ENCODE results near the gene ETV1.
A peak's percentile ranks its signal among the peaks of the same experiment; 100 is the strongest.

Gene ETV1

GRCh38 chr7:13989126-13989948 is at the start of gene ETV1:
TSS of gene ETV1 (minus strand) at chr7:13989666. CDS start at chr7:13989052, 614 bp downstream.
- Histone ChIP-seq H4K20me1 (ENCODE audit: insufficient read depth) (no peaks in the 10 kb centered on the region), H2AFZ (ENCODE audit: low read depth) (peak within 1 kb of the TSS; percentile 95), H3K4me2 (peak within 1 kb of the TSS; percentile 83), H3K9ac (peak within 1 kb of the TSS; percentile 66), H3K36me3 (ENCODE audit: insufficient read depth) (no peaks in the 10 kb centered on the region), H3K79me2 (ENCODE audit: insufficient read depth, low read depth) (no peaks in the 10 kb centered on the region), H3K4me1 (ENCODE audit: low read depth, poor library complexity, severe bottlenecking) (peaks cover 21% of the 10 kb centered on the region), H3K4me3 (IDR thresholded peaks at IDR 0.05; ENCODE audit: insufficient read depth, low read depth, low read length) (no peak within 1 kb of the TSS), H3K27ac (peak within 1 kb of the TSS; percentile 79), H3K27me3 (ENCODE audit: insufficient read depth, low read depth) (no peaks in the 10 kb centered on the region)
- TF ChIP-seq CTCF (conservative IDR thresholded peaks at IDR 0.05; ENCODE audit: low read depth, low read length), result no peak

GRCh38 chr7:14024406-14024805 is 34.9 kb upstream of the ETV1 start:
- Histone ChIP-seq H3K4me2 (no peak overlapping the region), H3K4me1 (ENCODE audit: low read depth, poor library complexity, severe bottlenecking) (no peaks in the 10 kb centered on the region), H3K36me3 (ENCODE audit: insufficient read depth) (no peaks in the 10 kb centered on the region), H3K9ac (no peak overlapping the region), H3K27me3 (ENCODE audit: insufficient read depth, low read depth) (no peaks in the 10 kb centered on the region), H3K79me2 (ENCODE audit: insufficient read depth, low read depth) (no peaks in the 10 kb centered on the region), H4K20me1 (ENCODE audit: insufficient read depth) (no peaks in the 10 kb centered on the region), H2AFZ (ENCODE audit: low read depth) (no peak overlapping the region), H3K4me3 (IDR thresholded peaks at IDR 0.05; ENCODE audit: insufficient read depth, low read depth, low read length) (no peak overlapping the region), H3K27ac (no peak overlapping the region)
- TF ChIP-seq CTCF (conservative IDR thresholded peaks at IDR 0.05; ENCODE audit: low read depth, low read length), result no peak

GRCh38 chr7:14023838-14024237 is 34.4 kb upstream of the ETV1 start:
- no peak overlapping the region for H3K4me2 ChIP-seq
- H3K27me3 ChIP-seq (ENCODE audit: insufficient read depth, low read depth), result no peaks in the 10 kb centered on the region
- no peak overlapping the region for H2AFZ ChIP-seq (ENCODE audit: low read depth)
- H3K79me2 ChIP-seq (ENCODE audit: insufficient read depth, low read depth), result no peaks in the 10 kb centered on the region
- H3K9ac ChIP-seq, result no peak overlapping the region
- no peaks in the 10 kb centered on the region for H3K36me3 ChIP-seq (ENCODE audit: insufficient read depth)
- no peak overlapping the region for H3K4me3 ChIP-seq (IDR thresholded peaks at IDR 0.05; ENCODE audit: insufficient read depth, low read depth, low read length)
- no peaks in the 10 kb centered on the region for H4K20me1 ChIP-seq (ENCODE audit: insufficient read depth)
- H3K4me1 ChIP-seq (ENCODE audit: low read depth, poor library complexity, severe bottlenecking), result no peaks in the 10 kb centered on the region
- H3K27ac ChIP-seq, result no peak overlapping the region
- TF ChIP-seq CTCF (conservative IDR thresholded peaks at IDR 0.05; ENCODE audit: low read depth, low read length), result no peak

GRCh38 chr7:14023342-14023741 is 33.9 kb upstream of the ETV1 start:
- Histone ChIP-seq H3K9ac (no peak overlapping the region), H4K20me1 (ENCODE audit: insufficient read depth) (no peaks in the 10 kb centered on the region), H3K27ac (no peak overlapping the region), H3K4me1 (ENCODE audit: low read depth, poor library complexity, severe bottlenecking) (no peaks in the 10 kb centered on the region), H3K4me3 (IDR thresholded peaks at IDR 0.05; ENCODE audit: insufficient read depth, low read depth, low read length) (no peak overlapping the region), H3K36me3 (ENCODE audit: insufficient read depth) (no peaks in the 10 kb centered on the region), H2AFZ (ENCODE audit: low read depth) (no peak overlapping the region), H3K27me3 (ENCODE audit: insufficient read depth, low read depth) (no peaks in the 10 kb centered on the region), H3K79me2 (ENCODE audit: insufficient read depth, low read depth) (no peaks in the 10 kb centered on the region), H3K4me2 (no peak overlapping the region)
- no peak for TF ChIP-seq CTCF (conservative IDR thresholded peaks at IDR 0.05; ENCODE audit: low read depth, low read length)

Measured in KMS-11 (cell line).